ENCODE results near the gene STK4. TPM values are rescaled to one million over a fixed set of nuclear protein-coding genes. Genes with fewer than 3 reads are reported as not detected.

STK4 gene
- total and polyA plus RNA-seq, 2 of the 4 experiments (the other 2 are of a cell fraction), result 10.2 to 22.2 TPM

DNA sequence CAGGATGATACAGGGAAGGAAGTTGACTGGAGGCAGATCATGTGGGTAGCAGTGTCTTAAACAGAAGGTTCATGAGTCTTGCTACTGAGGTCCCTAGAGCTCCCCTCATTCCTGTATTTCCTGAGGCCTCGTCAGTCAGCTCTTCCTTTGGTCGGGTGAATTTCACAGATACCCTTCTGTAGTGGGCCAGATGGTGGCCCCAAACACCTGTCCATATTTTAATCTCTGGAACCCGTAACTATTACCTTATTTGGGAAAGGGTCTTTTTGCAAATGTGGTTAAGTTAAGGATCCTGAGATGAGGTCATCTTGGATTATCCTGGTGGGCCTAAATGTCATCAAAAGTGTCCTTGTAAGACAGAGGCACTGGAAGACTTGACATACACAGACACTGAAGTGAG, 125.1 kb downstream of the STK4 start:
- Histone ChIP-seq H2BK20ac (ENCODE audit: low read depth, low read length) (peak overlapping the region; percentile 52; the same call in 1 of the 2 replicates), H3K27me3 (ENCODE audit: control insufficient read depth, insufficient read depth, low read length) (no peaks in the 10 kb centered on the region; the same call in 1 of the 2 replicates), H3K9me1 (ENCODE audit: insufficient read depth, low read length) (no peaks in the 10 kb centered on the region; the same call in 1 of the 2 replicates), H3K4me3 (ENCODE audit: insufficient read depth, low read depth, low read length) (no peak overlapping the region), H2AK5ac (ENCODE audit: low read depth, low read length) (peak overlapping the region; percentile 39; the same call in 1 of the 2 replicates), H4K5ac (ENCODE audit: low read depth, low read length) (peak overlapping the region; percentile 47; the same call in 1 of the 2 replicates), H2AK9ac (replicated peaks; ENCODE audit: low read depth, low read length, poor library complexity) (no peak overlapping the region), H4K20me1 (ENCODE audit: insufficient read depth, low read length) (no peaks in the 10 kb centered on the region), H3K27ac (ENCODE audit: insufficient read depth, low read length) (no peak overlapping the region), H2BK15ac (ENCODE audit: low read depth, low read length) (peak overlapping the region; percentile 64; the same call in 1 of the 3 replicates), H4K91ac (ENCODE audit: insufficient read depth, low read depth, low read length) (peak overlapping the region; percentile 34; the same call in 1 of the 2 replicates), H2AFZ (replicated peaks; ENCODE audit: low read length, poor library complexity) (no peak overlapping the region), H3K79me1 (ENCODE audit: low read depth in 1 of 2, low read length in 2 of 2) (no peaks in the 10 kb centered on the region), H2BK5ac (ENCODE audit: low read depth, low read length, poor library complexity, severe bottlenecking) (no peak overlapping the region), H3K18ac (ENCODE audit: low read depth, low read length) (peak overlapping the region; percentile 61; the same call in 1 of the 2 replicates), H3K9ac (ENCODE audit: low read depth, low read length) (no peak overlapping the region), H3K56ac (ENCODE audit: extremely low read depth, insufficient read depth, low read length) (no peak overlapping the region), H3K9me3 (ENCODE audit: control insufficient read depth, insufficient read depth, low read length) (no peaks in the 10 kb centered on the region), H3K4ac (ENCODE audit: low read depth, low read length) (peak overlapping the region; percentile 8; the same call in 1 of the 2 replicates), H2BK120ac (ENCODE audit: low read depth, low read length) (no peak overlapping the region), H3K23ac (ENCODE audit: low read depth, low read length) (no peak overlapping the region), H3K4me1 (ENCODE audit: control insufficient read depth, insufficient read depth, low read length) (peaks cover 11% of the 10 kb centered on the region), H3K4me2 (ENCODE audit: low read depth, low read length) (no peak overlapping the region), H3K36me3 (ENCODE audit: control insufficient read depth, insufficient read depth, low read length) (no peaks in the 10 kb centered on the region), H3K14ac (replicated peaks; ENCODE audit: low read depth, low read length) (no peak overlapping the region), H4K8ac (ENCODE audit: low read depth in 2 of 2, low read length in 2 of 2) (no peak overlapping the region)
- dilution Hi-C loops (cut with HindIII; ENCODE audit: low sequenced_read_pairs, unreplicated experiment) (no loop called here), intact Hi-C loops (cut with micrococcal nuclease) (loop anchor here (10.0 kb wide), 1 partner anchor 683 kb away; no protein-coding TSS in a partner anchor), in situ Hi-C loops (cut with MboI; ENCODE audit: low sequenced_read_pairs) (no loop called here)
- POLR2A ChIA-PET (ENCODE audit: unreplicated experiment), result no interaction called here
- no CpG with 5 or more reads among the region's 3 CpGs for WGBS, 2 experiments (ENCODE audit: extremely low coverage in 2 of 2, insufficient read length in 1 of 2)
- TF ChIP-seq NFE2L2 (IDR thresholded peaks at IDR 0.05; ENCODE audit: low read depth, low read length) (no peak), RFX5 (IDR thresholded peaks at IDR 0.05; ENCODE audit: low read depth, low read length) (no peak), RAD21 (IDR thresholded peaks at IDR 0.05; ENCODE audit: low read length) (no peak), FOS (IDR thresholded peaks at IDR 0.05; ENCODE audit: low read depth, low read length) (no peak), MXI1 (IDR thresholded peaks at IDR 0.05; ENCODE audit: borderline replicate concordance, low read depth, low read length) (no peak), CEBPB (IDR thresholded peaks at IDR 0.05; ENCODE audit: low read depth, low read length) (no peak), POLR2A (IDR thresholded peaks at IDR 0.05; ENCODE audit: low read depth, low read length) (no peak), MAZ (IDR thresholded peaks at IDR 0.05; ENCODE audit: borderline replicate concordance, low read depth, low read length) (no peak), RCOR1 (IDR thresholded peaks at IDR 0.05; ENCODE audit: insufficient replicate concordance, low read length) (no peak), SMC3 (IDR thresholded peaks at IDR 0.05; ENCODE audit: low read depth, low read length) (no peak), CHD1 (IDR thresholded peaks at IDR 0.05; ENCODE audit: low read depth, low read length) (no peak), MAFK (IDR thresholded peaks at IDR 0.05; ENCODE audit: low read depth, low read length) (no peak), BHLHE40 (IDR thresholded peaks at IDR 0.05; ENCODE audit: low read depth, low read length) (no peak)
- TF ChIP-seq, protein P1, sequence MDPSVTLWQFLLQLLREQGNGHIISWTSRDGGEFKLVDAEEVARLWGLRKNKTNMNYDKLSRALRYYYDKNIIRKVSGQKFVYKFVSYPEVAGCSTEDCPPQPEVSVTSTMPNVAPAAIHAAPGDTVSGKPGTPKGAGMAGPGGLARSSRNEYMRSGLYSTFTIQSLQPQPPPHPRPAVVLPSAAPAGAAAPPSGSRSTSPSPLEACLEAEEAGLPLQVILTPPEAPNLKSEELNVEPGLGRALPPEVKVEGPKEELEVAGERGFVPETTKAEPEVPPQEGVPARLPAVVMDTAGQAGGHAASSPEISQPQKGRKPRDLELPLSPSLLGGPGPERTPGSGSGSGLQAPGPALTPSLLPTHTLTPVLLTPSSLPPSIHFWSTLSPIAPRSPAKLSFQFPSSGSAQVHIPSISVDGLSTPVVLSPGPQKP (IDR thresholded peaks at IDR 0.05; ENCODE audit: borderline replicate concordance, low read depth, low read length), result no peak
- TF ChIP-seq, protein P2, sequence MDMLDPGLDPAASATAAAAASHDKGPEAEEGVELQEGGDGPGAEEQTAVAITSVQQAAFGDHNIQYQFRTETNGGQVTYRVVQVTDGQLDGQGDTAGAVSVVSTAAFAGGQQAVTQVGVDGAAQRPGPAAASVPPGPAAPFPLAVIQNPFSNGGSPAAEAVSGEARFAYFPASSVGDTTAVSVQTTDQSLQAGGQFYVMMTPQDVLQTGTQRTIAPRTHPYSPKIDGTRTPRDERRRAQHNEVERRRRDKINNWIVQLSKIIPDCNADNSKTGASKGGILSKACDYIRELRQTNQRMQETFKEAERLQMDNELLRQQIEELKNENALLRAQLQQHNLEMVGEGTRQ (IDR thresholded peaks at IDR 0.05; ENCODE audit: low read depth, low read length), result no peak
- TF ChIP-seq, protein P3, sequence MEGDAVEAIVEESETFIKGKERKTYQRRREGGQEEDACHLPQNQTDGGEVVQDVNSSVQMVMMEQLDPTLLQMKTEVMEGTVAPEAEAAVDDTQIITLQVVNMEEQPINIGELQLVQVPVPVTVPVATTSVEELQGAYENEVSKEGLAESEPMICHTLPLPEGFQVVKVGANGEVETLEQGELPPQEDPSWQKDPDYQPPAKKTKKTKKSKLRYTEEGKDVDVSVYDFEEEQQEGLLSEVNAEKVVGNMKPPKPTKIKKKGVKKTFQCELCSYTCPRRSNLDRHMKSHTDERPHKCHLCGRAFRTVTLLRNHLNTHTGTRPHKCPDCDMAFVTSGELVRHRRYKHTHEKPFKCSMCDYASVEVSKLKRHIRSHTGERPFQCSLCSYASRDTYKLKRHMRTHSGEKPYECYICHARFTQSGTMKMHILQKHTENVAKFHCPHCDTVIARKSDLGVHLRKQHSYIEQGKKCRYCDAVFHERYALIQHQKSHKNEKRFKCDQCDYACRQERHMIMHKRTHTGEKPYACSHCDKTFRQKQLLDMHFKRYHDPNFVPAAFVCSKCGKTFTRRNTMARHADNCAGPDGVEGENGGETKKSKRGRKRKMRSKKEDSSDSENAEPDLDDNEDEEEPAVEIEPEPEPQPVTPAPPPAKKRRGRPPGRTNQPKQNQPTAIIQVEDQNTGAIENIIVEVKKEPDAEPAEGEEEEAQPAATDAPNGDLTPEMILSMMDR (conservative IDR thresholded peaks at IDR 0.05; ENCODE audit: low read depth, low read length), result no peak
- DNase-seq (no peak), ATAC-seq (ENCODE audit: low read depth) (no peak)
- no TSS peak for BruUV-seq (replicated peaks)
- CTCF ChIA-PET, result no interaction called here
